Right renal pelvis (tissue), 4 donors: ENCODE results near the gene CCDC93. TPM values are rescaled to one million over a fixed set of nuclear protein-coding genes. Genes with fewer than 3 reads are reported as not detected.

Experiments
- DNase-seq, 4 donors: peaks; one replicate each; pipeline ENCODE4 v3.0.0-alpha.2; 2013; ENCODE audit warnings: low read depth in 4 of 4, low spot score in 3 of 4, missing footprints in 1 of 4
- polyA plus RNA-seq, 4 donors: library from polyadenylated mRNA; unstranded; fragments of 120-200 nt; gene quantifications; one replicate each; pipeline ENCODE4 v1.2.1, GENCODE V29; 2013; ENCODE audit not compliant: insufficient read length in 4 of 4

The CCDC93 gene
- polyA plus RNA-seq, 4 donors: 37.7 to 52.2 (median 42.1) TPM

DNA sequence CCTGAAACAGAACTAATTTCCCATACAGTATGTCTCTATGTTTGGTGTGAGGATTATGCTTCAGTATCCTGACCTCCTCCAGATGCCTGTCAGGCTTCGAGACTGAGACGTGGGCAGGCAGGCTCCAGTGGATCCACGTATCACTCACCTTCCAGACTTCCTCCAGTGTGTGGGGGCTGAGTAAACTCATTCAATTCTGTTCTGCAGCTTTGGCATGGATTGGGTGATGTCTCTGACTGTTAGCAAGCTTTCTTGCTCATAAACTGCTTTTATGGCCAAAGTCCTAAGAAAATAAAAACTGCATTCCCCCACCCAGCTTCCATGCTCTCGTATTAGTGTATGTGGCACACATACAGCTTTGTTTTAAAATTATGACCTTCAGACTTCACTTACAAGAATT, 53.6 kb downstream of the CCDC93 start:
- no peak for DNase-seq

GRCh38 chr2:117958186-117958585, 55.7 kb downstream of the CCDC93 start:
- no peak for DNase-seq

GRCh38 chr2:117957616-117958015, 56.3 kb downstream of the CCDC93 start:
- no peak for DNase-seq

GRCh38 chr2:117956036-117956796, 57.7 kb downstream of the CCDC93 start:
- DNase-seq: no peak

DNA sequence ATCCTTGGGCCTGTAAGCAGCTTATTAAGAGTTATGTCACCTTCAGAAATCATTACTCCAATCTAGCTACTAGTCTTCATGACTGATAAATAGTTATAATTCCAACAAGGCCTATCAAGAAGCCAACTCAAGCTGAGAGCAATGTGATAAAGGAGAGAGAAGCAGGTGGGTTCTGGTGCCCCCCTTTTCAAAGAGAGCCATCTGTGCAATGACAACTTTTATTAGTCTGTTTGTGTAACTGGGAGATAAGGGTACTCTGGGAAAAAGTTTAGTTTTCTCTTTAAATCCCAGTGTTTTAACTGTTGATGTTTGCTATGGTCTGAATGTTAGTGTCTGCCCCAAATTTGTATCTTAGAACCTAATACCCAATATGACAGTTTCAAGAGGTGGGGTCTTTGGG, 60.6 kb downstream of the CCDC93 start:
- no peak for DNase-seq

- no peak for DNase-seq
Observed at GRCh38 chr2:117952701-117953100, 61.2 kb downstream of the CCDC93 start.

GRCh38 chr2:117952228-117952627, 61.6 kb downstream of the CCDC93 start:
- DNase-seq: no peak

- DNase-seq: no peak
Observed at GRCh38 chr2:117949806-117950205, 64.1 kb downstream of the CCDC93 start.

DNA sequence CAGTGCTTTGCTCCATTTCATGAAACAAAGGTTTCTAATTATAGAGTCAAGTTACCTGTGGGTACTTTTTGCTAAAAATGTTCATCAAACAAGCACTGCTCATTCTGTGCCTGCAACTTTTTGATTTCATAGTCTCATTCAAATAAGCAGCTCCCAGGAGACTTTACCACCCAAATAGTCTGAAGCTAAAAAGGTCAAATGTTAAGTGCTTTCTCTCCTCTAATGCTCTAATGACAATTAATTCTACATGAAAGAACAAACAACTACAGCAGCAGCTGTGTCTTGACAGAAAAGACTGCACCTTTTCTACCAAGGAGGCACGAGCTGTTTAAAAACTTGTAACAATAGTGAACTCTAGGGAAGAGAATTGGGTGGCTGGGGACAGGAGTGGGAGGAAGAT, 65.3 kb downstream of the CCDC93 start:
- no peak for DNase-seq

DNA sequence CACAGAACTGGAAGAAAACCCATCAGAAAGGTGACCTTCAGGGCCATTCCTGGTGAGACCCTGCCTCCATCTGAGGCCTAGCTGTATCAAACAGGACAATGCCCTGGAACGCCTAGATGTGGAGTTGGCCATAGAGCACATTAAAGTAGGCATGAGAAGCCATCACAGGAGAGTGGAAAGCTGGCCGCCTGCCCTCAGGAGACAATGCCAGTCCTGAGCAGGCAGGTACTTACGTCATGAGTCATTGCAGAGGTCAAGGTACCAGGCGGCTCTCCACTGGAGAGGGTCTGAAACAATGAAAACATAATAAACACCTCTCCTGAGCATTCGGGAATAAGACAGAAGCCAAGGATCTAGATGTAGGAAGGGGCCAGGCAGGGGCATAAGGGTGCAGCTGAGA, 68.6 kb downstream of the CCDC93 start:
- DNase-seq: no peak

- DNase-seq: no peak
Observed at GRCh38 chr2:117944816-117945215, 69.1 kb downstream of the CCDC93 start.

DNA sequence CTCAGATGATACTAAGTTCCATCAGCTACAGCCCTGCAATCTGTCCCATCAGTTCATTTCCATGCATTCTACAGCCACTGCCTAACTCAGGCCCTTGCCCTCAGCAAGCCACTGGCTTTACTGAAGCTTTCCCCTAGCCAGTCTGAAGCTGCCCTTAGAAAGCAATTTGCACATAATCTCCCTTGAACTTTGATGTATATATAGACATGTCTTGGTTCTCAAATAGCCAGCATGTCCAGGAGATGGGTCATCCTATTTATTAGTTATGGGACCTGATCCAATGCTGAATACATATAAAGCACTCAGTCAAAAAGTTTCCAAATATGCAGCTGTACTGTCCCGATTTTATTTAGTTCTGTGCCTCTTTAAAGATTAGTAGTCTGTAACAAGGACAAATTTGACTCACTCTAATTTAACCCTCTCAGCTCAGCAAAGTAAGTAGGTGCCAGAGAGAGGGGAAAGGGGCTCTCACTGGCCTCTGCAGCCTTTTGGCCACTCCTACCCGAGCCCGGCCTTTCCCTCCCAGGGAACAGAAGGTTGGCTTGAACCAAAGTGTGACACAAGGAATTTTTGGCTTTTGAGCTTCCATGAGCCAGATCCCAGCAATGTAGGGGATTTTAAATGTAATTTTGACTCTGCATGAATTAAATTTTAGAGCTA, 70.7 kb downstream of the CCDC93 start:
- no peak for DNase-seq

- no peak for DNase-seq
Observed at GRCh38 chr2:117942551-117942950, 71.3 kb downstream of the CCDC93 start.

GRCh38 chr2:117941693-117942092, 72.2 kb downstream of the CCDC93 start:
- DNase-seq: no peak

GRCh38 chr2:117940436-117940835, 73.4 kb downstream of the CCDC93 start:
- DNase-seq: no peak

DNA sequence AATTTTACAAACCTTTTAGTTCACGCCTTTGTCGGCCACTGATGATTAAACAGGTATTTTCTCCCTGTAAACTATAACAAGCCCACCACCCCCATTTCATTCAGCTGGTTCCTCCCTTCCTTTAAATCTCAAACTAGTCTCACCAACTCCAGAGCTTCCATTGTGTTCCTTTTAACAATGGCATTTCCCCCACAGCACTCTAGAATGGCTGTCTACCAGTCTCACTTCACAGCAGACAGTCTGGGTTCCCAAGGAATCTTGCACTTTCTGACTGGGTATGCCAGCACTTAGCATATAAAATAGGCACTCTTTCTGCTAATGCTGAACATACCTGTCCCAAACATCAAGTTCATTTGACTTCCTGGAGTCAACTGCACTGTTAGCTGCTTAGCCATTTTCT, 75.3 kb downstream of the CCDC93 start:
- no peak for DNase-seq

DNA sequence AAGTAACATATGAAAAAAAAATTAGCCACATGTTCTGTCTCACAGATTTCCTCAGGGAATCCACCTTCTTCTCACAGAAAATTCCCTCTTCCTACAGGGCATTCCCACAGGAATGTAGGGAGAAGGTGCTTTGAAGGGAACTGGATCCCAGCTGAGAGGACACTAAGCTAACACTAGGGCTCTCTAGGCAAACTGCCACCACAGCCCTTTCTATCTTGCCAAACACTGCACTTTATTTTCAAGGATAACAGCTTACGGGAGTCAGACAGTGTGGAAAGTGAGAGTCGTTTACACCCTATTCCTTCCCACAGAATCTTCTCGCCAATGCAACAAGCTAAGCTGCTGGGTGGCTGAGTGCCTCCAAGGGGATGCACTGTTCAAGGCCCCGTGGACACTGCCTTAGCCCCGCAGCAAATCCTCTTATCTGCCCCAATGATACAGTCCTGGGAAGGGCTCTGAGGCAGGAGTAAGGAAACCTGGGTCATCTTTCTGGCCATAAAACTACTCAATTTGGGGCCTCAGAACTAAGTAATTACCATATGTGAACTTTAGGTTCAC, 76.9 kb downstream of the CCDC93 start:
- DNase-seq: no peak

GRCh38 chr2:117935954-117936353, 77.9 kb downstream of the CCDC93 start:
- no peak for DNase-seq

DNA sequence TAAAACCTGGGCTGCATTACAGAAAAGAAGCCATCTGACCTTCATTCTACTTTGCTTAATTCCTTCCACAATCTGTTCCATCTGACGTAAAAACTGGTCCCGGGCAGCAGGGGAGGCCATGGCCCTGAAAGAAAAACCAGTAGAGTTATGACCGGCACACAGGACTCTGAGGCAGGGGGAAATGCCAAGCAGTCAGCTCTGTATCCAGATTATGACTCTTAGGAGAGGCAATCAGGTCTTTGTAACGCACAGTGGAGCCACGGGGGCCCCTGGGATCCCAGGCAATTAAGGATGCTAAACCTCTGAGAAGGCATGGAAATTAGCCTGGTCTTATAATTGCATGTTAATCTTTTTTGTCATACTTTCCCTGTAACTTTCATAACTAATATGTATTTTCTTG, 78.4 kb downstream of the CCDC93 start:
- DNase-seq: no peak

DNA sequence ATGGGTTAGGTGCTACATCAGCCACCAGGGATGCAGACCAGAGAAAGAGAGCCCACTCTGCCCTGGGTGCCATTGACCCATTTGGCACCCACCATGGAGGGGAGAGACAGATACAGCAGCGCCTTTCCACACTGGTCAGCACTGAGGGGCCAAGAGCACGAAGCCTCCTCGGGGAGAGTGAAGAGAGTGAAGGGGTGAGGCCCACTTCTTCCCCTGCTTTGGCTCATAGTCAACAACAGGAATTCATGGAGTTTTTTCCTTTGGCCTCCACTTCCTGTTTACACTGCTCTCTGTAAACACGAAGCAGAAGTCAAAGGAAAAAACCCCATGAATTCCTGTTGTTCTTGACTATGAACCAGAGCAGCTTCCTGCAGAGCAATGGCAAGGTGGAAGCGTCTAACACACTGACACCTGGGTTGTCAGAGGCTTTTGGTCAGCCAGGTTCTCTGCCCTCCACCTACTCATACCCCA, 80.0 kb downstream of the CCDC93 start:
- DNase-seq: no peak

DNA sequence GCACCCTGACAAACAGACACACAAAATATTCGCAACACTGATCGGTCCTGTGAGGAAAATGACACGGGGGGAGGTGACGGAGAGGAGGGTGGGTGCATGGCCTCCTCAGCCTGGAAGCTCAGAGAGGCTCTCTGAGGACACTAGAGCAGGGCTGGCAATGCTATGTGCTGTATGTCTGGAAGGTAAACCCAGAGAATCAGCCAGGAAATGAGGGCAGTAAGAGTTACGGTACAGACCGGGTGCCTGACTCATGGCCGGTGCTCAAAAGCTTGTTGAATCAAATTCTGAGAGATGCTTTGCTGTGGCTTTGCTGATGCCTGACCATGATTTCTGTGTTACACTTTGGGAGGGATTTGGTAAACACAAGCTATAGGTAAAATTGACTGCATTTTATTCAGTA, 81.9 kb downstream of the CCDC93 start:
- no peak for DNase-seq

DNA sequence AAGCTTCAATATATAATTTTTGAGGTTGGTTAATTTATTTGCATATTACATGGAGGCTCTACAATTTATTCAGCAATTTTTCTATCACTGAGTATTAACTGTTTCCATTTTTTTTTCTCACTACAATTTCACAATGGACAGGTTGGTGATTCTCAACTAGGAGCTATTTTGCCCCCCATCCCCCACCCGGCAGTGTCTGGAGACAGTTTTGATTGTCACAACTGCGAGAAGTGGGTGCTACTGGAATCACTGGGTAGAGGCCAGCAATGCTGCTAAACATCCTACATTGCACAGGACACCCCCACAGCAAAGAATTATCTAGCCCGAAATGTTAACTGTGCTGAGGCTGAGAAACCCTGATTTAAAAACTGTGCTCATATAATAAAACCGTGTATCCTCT, 82.6 kb downstream of the CCDC93 start:
- DNase-seq: no peak
